ENCODE measurements around the gene MAP2K1.
A peak's percentile ranks its signal among the peaks of the same experiment; 100 is the strongest.
"Not testable (repeated sequence)": the region's sequence is repeated elsewhere in the genome, so short reads cannot be mapped to it uniquely, and the experiment has no call there.

MAP2K1 gene

GRCh38 chr15:66480267-66480666, 93.6 kb downstream of the MAP2K1 start:
- no peak for DNase-seq

- no peak for DNase-seq
Measured at GRCh38 chr15:66481107-66481856, 94.6 kb downstream of the MAP2K1 start.

GRCh38 chr15:66482539-66482938, 95.8 kb downstream of the MAP2K1 start:
- DNase-seq: no peak

GRCh38 chr15:66483131-66483566, 96.4 kb downstream of the MAP2K1 start:
- DNase-seq: no peak

GRCh38 chr15:66484539-66485112, 97.9 kb downstream of the MAP2K1 start:
- no peak for DNase-seq

- DNase-seq: no peak
Measured at GRCh38 chr15:66486887-66487286, 100.2 kb downstream of the MAP2K1 start.

GRCh38 chr15:66488525-66488924, 101.8 kb downstream of the MAP2K1 start:
- DNase-seq: no peak

- no peak for DNase-seq
Measured at GRCh38 chr15:66489179-66489791, 102.6 kb downstream of the MAP2K1 start.

- DNase-seq: no peak
Measured at GRCh38 chr15:66491846-66492245, 105.1 kb downstream of the MAP2K1 start.

GRCh38 chr15:66494262-66494661, 107.5 kb downstream of the MAP2K1 start:
- DNase-seq: no peak

- DNase-seq: no peak
Measured at GRCh38 chr15:66496951-66497501, 110.3 kb downstream of the MAP2K1 start.

- peak; percentile 97 for DNase-seq
Measured at GRCh38 chr15:66497502-66498455, 111.1 kb downstream of the MAP2K1 start, which contains the start of gene SNAPC5. TSS of gene SNAPC5 (minus strand) at chr15:66497762. CDS start at chr15:66497731, 31 bp downstream.

- DNase-seq: no peak
Measured at GRCh38 chr15:66498501-66499386, 112.0 kb downstream of the MAP2K1 start.

GRCh38 chr15:66500346-66500745, 113.6 kb downstream of the MAP2K1 start:
- not testable (repeated sequence) for DNase-seq

GRCh38 chr15:66502491-66502890, 115.8 kb downstream of the MAP2K1 start:
- DNase-seq: no peak

- DNase-seq: not testable (repeated sequence)
Measured at GRCh38 chr15:66503041-66503648, 116.4 kb downstream of the MAP2K1 start.

- no peak for DNase-seq
Measured at GRCh38 chr15:66503780-66504562, 117.3 kb downstream of the MAP2K1 start.

GRCh38 chr15:66504563-66505429, 118.1 kb downstream of the MAP2K1 start, which contains the start of the genes RPL4 and ZWILCH:
TSS of gene RPL4 (minus strand) at chr15:66504855. CDS start at chr15:66504790, 65 bp downstream.
TSS of gene ZWILCH (plus strand) at chr15:66505326. CDS start at chr15:66505339, 13 bp downstream.
- DNase-seq: peak; percentile 68

GRCh38 chr15:66505430-66505811, 118.7 kb downstream of the MAP2K1 start:
- no peak for DNase-seq
